ENCODE data around the gene UNC45A. TPM values are rescaled to one million over a fixed set of nuclear protein-coding genes. Genes with fewer than 3 reads are reported as not detected.
A peak's percentile ranks its signal among the peaks of the same experiment; 100 is the strongest.

Gene UNC45A
- total and polyA plus RNA-seq, 2 of the 13 experiments (the other 11 are each of a cell fraction or from before 2014, with no cell fraction given): 33.8 to 39.7 TPM

DNA sequence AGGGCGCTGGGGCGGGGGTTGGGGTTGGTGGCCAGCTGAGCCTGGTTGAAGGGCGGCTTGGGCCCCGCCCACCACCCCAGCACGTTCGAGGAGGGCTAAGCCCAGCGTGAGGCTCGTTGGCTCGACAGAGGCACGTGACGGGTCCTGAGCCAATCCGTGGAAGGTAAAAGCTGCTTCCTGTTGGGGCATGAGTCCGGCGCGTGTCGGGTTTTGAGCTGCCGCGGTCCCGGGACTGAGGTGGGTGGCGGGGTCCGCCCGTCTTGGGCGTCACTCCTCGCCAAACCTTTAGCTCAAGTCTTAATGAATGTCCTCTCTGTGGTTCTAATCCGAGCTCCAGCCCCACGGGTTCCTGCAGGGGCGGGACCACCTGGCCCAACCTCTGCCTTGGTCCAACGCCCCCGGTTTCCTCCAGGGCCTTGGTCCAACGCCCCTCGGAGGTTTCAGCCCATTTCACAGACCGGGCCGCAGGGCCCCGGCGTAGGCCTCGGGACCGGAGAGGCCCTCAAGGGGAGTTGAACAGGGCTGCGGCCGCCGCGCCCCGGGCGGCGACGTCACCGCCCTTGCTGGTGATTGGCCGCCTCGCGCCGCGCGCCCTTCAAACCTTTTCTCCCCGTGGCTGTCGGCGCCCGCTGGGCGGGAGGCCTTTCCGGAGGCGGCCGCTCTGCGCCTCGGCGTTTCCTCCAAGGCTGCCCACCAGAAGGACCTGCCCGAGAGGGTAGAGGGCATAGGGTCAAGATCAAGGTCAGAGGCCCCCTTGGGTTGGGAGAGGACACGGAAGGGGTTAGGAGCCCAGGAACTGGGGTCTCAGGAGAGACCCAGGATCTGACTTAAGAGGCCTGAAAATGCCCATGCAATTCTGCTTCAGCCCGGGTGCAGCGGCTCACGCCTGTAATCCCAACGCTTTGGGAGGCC is 19.9 kb downstream of the UNC45A start, which contains the start of gene RCCD1 (continued):
- TF ChIP-seq, protein P1, sequence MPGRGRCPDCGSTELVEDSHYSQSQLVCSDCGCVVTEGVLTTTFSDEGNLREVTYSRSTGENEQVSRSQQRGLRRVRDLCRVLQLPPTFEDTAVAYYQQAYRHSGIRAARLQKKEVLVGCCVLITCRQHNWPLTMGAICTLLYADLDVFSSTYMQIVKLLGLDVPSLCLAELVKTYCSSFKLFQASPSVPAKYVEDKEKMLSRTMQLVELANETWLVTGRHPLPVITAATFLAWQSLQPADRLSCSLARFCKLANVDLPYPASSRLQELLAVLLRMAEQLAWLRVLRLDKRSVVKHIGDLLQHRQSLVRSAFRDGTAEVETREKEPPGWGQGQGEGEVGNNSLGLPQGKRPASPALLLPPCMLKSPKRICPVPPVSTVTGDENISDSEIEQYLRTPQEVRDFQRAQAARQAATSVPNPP (CRISPR knock-in tag; IDR thresholded peaks at IDR 0.05): no peak; the same call in 1 of the 2 replicates
- TF ChIP-seq MAFG (CRISPR knock-in tag; IDR thresholded peaks at IDR 0.05) (no peak), KLF9 (CRISPR knock-in tag; IDR thresholded peaks at IDR 0.05; ENCODE audit: low read depth) (peak; percentile 88), RBAK (CRISPR knock-in tag; IDR thresholded peaks at IDR 0.05) (no peak), KDM3A (CRISPR knock-in tag; IDR thresholded peaks at IDR 0.05; ENCODE audit: low read depth) (0 out of 2 replicates have a peak, but pooled peaks have one; percentile 76), MED8 (CRISPR knock-in tag; IDR thresholded peaks at IDR 0.05; ENCODE audit: insufficient replicate concordance) (peak; percentile 30), ZNF558 (CRISPR knock-in tag; IDR thresholded peaks at IDR 0.05; ENCODE audit: borderline replicate concordance) (peak; percentile 75; the same call in 1 of the 2 replicates)
- TF ChIP-seq, protein P2, sequence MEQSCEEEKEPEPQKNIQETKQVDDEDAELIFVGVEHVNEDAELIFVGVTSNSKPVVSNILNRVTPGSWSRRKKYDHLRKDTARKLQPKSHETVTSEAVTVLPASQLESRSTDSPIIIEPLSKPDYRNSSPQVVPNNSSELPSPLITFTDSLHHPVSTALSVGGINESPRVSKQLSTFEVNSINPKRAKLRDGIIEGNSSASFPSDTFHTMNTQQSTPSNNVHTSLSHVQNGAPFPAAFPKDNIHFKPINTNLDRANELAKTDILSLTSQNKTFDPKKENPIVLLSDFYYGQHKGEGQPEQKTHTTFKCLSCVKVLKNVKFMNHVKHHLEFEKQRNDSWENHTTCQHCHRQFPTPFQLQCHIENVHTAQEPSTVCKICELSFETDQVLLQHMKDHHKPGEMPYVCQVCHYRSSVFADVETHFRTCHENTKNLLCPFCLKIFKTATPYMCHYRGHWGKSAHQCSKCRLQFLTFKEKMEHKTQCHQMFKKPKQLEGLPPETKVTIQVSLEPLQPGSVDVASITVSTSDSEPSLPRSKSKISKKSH (CRISPR knock-in tag; IDR thresholded peaks at IDR 0.05; ENCODE audit: borderline replicate concordance): 0 out of 2 replicates have a peak, but pooled peaks have one; percentile 29
- TF ChIP-seq, protein P3, sequence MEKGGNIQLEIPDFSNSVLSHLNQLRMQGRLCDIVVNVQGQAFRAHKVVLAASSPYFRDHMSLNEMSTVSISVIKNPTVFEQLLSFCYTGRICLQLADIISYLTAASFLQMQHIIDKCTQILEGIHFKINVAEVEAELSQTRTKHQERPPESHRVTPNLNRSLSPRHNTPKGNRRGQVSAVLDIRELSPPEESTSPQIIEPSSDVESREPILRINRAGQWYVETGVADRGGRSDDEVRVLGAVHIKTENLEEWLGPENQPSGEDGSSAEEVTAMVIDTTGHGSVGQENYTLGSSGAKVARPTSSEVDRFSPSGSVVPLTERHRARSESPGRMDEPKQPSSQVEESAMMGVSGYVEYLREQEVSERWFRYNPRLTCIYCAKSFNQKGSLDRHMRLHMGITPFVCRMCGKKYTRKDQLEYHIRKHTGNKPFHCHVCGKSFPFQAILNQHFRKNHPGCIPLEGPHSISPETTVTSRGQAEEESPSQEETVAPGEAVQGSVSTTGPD (CRISPR knock-in tag; IDR thresholded peaks at IDR 0.05): no peak
- TF ChIP-seq, protein P4, sequence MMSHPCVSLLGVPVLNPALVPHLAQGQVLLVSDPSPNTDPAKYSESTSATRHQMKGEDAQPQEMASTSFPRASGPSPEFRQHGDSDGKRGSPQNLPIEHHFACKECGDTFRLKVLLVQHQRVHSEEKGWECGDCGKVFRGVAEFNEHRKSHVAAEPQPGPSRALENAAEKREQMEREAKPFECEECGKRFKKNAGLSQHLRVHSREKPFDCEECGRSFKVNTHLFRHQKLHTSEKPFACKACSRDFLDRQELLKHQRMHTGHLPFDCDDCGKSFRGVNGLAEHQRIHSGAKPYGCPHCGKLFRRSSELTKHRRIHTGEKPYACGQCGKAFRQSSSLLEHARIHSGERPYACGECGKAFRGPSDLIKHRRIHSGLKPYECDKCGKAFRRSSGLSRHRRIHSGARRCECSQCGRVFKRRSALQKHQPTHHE (CRISPR knock-in tag; IDR thresholded peaks at IDR 0.05; ENCODE audit: borderline replicate concordance): peak; percentile 94
- TF ChIP-seq, protein P5, sequence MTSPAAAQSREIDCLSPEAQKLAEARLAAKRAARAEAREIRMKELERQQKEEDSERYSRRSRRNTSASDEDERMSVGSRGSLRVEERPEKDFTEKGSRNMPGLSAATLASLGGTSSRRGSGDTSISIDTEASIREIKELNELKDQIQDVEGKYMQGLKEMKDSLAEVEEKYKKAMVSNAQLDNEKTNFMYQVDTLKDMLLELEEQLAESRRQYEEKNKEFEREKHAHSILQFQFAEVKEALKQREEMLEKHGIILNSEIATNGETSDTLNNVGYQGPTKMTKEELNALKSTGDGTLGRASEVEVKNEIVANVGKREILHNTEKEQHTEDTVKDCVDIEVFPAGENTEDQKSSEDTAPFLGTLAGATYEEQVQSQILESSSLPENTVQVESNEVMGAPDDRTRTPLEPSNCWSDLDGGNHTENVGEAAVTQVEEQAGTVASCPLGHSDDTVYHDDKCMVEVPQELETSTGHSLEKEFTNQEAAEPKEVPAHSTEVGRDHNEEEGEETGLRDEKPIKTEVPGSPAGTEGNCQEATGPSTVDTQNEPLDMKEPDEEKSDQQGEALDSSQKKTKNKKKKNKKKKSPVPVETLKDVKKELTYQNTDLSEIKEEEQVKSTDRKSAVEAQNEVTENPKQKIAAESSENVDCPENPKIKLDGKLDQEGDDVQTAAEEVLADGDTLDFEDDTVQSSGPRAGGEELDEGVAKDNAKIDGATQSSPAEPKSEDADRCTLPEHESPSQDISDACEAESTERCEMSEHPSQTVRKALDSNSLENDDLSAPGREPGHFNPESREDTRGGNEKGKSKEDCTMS (CRISPR knock-in tag; conservative IDR thresholded peaks at IDR 0.05): no peak
- TF ChIP-seq, protein P6, sequence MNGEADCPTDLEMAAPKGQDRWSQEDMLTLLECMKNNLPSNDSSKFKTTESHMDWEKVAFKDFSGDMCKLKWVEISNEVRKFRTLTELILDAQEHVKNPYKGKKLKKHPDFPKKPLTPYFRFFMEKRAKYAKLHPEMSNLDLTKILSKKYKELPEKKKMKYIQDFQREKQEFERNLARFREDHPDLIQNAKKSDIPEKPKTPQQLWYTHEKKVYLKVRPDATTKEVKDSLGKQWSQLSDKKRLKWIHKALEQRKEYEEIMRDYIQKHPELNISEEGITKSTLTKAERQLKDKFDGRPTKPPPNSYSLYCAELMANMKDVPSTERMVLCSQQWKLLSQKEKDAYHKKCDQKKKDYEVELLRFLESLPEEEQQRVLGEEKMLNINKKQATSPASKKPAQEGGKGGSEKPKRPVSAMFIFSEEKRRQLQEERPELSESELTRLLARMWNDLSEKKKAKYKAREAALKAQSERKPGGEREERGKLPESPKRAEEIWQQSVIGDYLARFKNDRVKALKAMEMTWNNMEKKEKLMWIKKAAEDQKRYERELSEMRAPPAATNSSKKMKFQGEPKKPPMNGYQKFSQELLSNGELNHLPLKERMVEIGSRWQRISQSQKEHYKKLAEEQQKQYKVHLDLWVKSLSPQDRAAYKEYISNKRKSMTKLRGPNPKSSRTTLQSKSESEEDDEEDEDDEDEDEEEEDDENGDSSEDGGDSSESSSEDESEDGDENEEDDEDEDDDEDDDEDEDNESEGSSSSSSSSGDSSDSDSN (CRISPR knock-in tag; IDR thresholded peaks at IDR 0.05): peak; percentile 52
- TF ChIP-seq, protein P7, sequence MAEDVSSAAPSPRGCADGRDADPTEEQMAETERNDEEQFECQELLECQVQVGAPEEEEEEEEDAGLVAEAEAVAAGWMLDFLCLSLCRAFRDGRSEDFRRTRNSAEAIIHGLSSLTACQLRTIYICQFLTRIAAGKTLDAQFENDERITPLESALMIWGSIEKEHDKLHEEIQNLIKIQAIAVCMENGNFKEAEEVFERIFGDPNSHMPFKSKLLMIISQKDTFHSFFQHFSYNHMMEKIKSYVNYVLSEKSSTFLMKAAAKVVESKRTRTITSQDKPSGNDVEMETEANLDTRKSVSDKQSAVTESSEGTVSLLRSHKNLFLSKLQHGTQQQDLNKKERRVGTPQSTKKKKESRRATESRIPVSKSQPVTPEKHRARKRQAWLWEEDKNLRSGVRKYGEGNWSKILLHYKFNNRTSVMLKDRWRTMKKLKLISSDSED (CRISPR knock-in tag; IDR thresholded peaks at IDR 0.05): 0 out of 2 replicates have a peak, but pooled peaks have one; percentile 48

All from HepG2 (cell line).